ENCODE data around the gene PCNX2. TPM values are rescaled to one million over a fixed set of nuclear protein-coding genes. Genes with fewer than 3 reads are reported as not detected.

Gene PCNX2
- total RNA-seq, 1 experiment from 2014 or later: 15.0 TPM

- ChIA-PET POLR2A (no interaction called here), CTCF (no interaction called here)
- Mint-ChIP-seq H3K9me3 (ENCODE audit: unreplicated experiment) (no peaks in the 10 kb centered on the region), H3K36me3 (ENCODE audit: insufficient read depth, unreplicated experiment) (no peaks in the 10 kb centered on the region), H3K4me1 (ENCODE audit: low read depth, unreplicated experiment) (no peaks in the 10 kb centered on the region), H3K4me3 (ENCODE audit: unreplicated experiment) (no peak overlapping the region), H3K27ac (ENCODE audit: unreplicated experiment) (no peak overlapping the region), H3K27me3 (ENCODE audit: insufficient read depth, unreplicated experiment) (no peaks in the 10 kb centered on the region)
- Histone ChIP-seq H3K9me3 (no peaks in the 10 kb centered on the region), H3K27me3 (replicated peaks; ENCODE audit: control insufficient read depth, insufficient read depth, low read length) (no peaks in the 10 kb centered on the region), H3K36me3 (ENCODE audit: control insufficient read depth, insufficient read depth, low read length) (no peaks in the 10 kb centered on the region), H3K4me3 (ENCODE audit: low read depth, low read length) (no peak overlapping the region), H3K4me1 (no peaks in the 10 kb centered on the region)
- no peak for TF ChIP-seq CTCF (IDR thresholded peaks at IDR 0.05; ENCODE audit: insufficient read depth in 1 of 2, low read depth in 1 of 2, low read length in 1 of 2, severe bottlenecking in 1 of 2, unreplicated experiment in 1 of 2)
- DNase-seq: no peak
- no TSS peak for BruUV-seq (replicated peaks)
- intact Hi-C loops (cut with micrococcal nuclease; ENCODE audit: unreplicated experiment): no loop called here
Measured at GRCh38 chr1:233078396-233078795, 217.1 kb downstream of the PCNX2 start.

- BruUV-seq (replicated peaks): no TSS peak
- no peak for DNase-seq
- Mint-ChIP-seq H3K9me3 (ENCODE audit: unreplicated experiment) (no peaks in the 10 kb centered on the region), H3K4me1 (ENCODE audit: low read depth, unreplicated experiment) (no peaks in the 10 kb centered on the region), H3K4me3 (ENCODE audit: unreplicated experiment) (no peak overlapping the region), H3K27me3 (ENCODE audit: insufficient read depth, unreplicated experiment) (no peaks in the 10 kb centered on the region), H3K36me3 (ENCODE audit: insufficient read depth, unreplicated experiment) (no peaks in the 10 kb centered on the region), H3K27ac (ENCODE audit: unreplicated experiment) (no peak overlapping the region)
- ChIA-PET CTCF (no interaction called here), POLR2A (no interaction called here)
- TF ChIP-seq CTCF (IDR thresholded peaks at IDR 0.05; ENCODE audit: insufficient read depth in 1 of 2, low read depth in 1 of 2, low read length in 1 of 2, severe bottlenecking in 1 of 2, unreplicated experiment in 1 of 2): no peak
- no peak overlapping the region for H3K4me3 ChIP-seq (ENCODE audit: low read depth, low read length)
- H3K9me3 ChIP-seq: no peaks in the 10 kb centered on the region; the same call in 1 of the 2 replicates
- intact Hi-C loops (cut with micrococcal nuclease; ENCODE audit: unreplicated experiment): no loop called here
- H3K27me3 ChIP-seq (replicated peaks; ENCODE audit: control insufficient read depth, insufficient read depth, low read length): no peaks in the 10 kb centered on the region
- H3K4me1 ChIP-seq: no peaks in the 10 kb centered on the region
- no peaks in the 10 kb centered on the region for H3K36me3 ChIP-seq (ENCODE audit: control insufficient read depth, insufficient read depth, low read length)
Measured at GRCh38 chr1:233075915-233076295, 219.6 kb downstream of the PCNX2 start.

- H3K36me3 ChIP-seq (ENCODE audit: control insufficient read depth, insufficient read depth, low read length): no peaks in the 10 kb centered on the region; the same call in 1 of the 2 replicates
- no peak overlapping the region for H3K4me3 Mint-ChIP-seq (ENCODE audit: unreplicated experiment)
- BruUV-seq (replicated peaks): no TSS peak
- POLR2A ChIA-PET: no interaction called here
- H3K4me3 ChIP-seq (ENCODE audit: low read depth, low read length): no peak overlapping the region
- H3K9me3 Mint-ChIP-seq (ENCODE audit: unreplicated experiment): no peaks in the 10 kb centered on the region
- no peak for TF ChIP-seq CTCF (IDR thresholded peaks at IDR 0.05; ENCODE audit: insufficient read depth in 1 of 2, low read depth in 1 of 2, low read length in 1 of 2, severe bottlenecking in 1 of 2, unreplicated experiment in 1 of 2)
- H3K36me3 Mint-ChIP-seq (ENCODE audit: insufficient read depth, unreplicated experiment): no peaks in the 10 kb centered on the region
- H3K4me1 Mint-ChIP-seq (ENCODE audit: low read depth, unreplicated experiment): peaks cover 6% of the 10 kb centered on the region
- CTCF ChIA-PET: no interaction called here
- no peak for DNase-seq
- H3K27me3 ChIP-seq (replicated peaks; ENCODE audit: control insufficient read depth, insufficient read depth, low read length): no peaks in the 10 kb centered on the region
- H3K27me3 Mint-ChIP-seq (ENCODE audit: insufficient read depth, unreplicated experiment): no peaks in the 10 kb centered on the region
- H3K9me3 ChIP-seq: 0 out of 2 replicates have a peak, but pooled peaks cover 6% of the 10 kb centered on the region
- intact Hi-C loops (cut with micrococcal nuclease; ENCODE audit: unreplicated experiment): no loop called here
- no peak overlapping the region for H3K27ac Mint-ChIP-seq (ENCODE audit: unreplicated experiment)
- no peaks in the 10 kb centered on the region for H3K4me1 ChIP-seq
Measured at GRCh38 chr1:233066087-233066486, 229.4 kb downstream of the PCNX2 start.
